SU-DHL-6 (cell line): ENCODE data around the gene FANCG.

Source experiments
- H2AFZ ChIP-seq: fragments of 200-600 bp; sonication (generic); 2 replicates; pipeline ENCODE4 v1.6.1; 2014; ENCODE audit warnings: low read depth, mild to moderate bottlenecking, moderate library complexity, mixed read lengths, antibody characterized with exemption, low read length; ENCODE audit not compliant: severe bottlenecking
- H3F3A ChIP-seq: fragments of 200-600 bp; shearing (Covaris generic); 2 replicates; pipeline ENCODE4 v1.6.0; 2016; ENCODE audit warnings: antibody characterized with exemption, mild to moderate bottlenecking; ENCODE audit not compliant: insufficient read depth
- H3K27ac ChIP-seq: fragments of 200-600 bp; sonication (generic); 2 replicates; pipeline ENCODE4 v1.5.1; 2016; ENCODE audit warnings: low read depth, mild to moderate bottlenecking, low read length, moderate library complexity, mixed read lengths
- H3K27me3 ChIP-seq: fragments of 200-600 bp; sonication (generic), shearing (Covaris generic); 2 replicates; pipeline ENCODE4 v1.6.0; 2014; ENCODE audit warnings: mild to moderate bottlenecking, low read length
- H3K36me3 ChIP-seq: fragments of 200-600 bp; sonication (generic); 2 replicates; pipeline ENCODE4 v1.6.1; 2014; ENCODE audit warnings: mild to moderate bottlenecking, low read length, mixed read lengths
- H3K4me2 ChIP-seq: fragments of 300-600, 200-600 bp; shearing (Covaris generic), sonication (generic); 2 replicates; pipeline ENCODE4 v1.6.0; 2014; ENCODE audit warnings: low read length, low read depth, mild to moderate bottlenecking; ENCODE audit not compliant: poor library complexity, severe bottlenecking
- H3K4me3 ChIP-seq: fragments of 200-600 bp; sonication (generic); 2 replicates; pipeline ENCODE4 v1.5.1; 2014; ENCODE audit warnings: antibody characterized with exemption, low read length, mild to moderate bottlenecking, mixed read lengths; ENCODE audit not compliant: insufficient read depth, poor library complexity, severe bottlenecking
- H3K79me2 ChIP-seq: fragments of 200-600 bp; sonication (generic); 2 replicates; pipeline ENCODE4 v1.6.1; 2014; ENCODE audit warnings: mild to moderate bottlenecking, low read length, moderate library complexity; ENCODE audit not compliant: insufficient read depth
- H3K9ac ChIP-seq: fragments of 200-600 bp; sonication (generic); 2 replicates; pipeline ENCODE4 v1.7.0; 2014; ENCODE audit warnings: mild to moderate bottlenecking, low read length
- H3K9me2 ChIP-seq: fragments of 200-600 bp; sonication (generic); replicated peaks from 2 replicates; pipeline ENCODE4 v1.6.1; 2014; ENCODE audit warnings: low read length; ENCODE audit not compliant: insufficient read depth
- H3K9me3 ChIP-seq: fragments of 200-600 bp; sonication (generic); 2 replicates; pipeline ENCODE4 v1.6.1; 2014; ENCODE audit warnings: low read length, mixed read lengths; ENCODE audit not compliant: insufficient read depth
- H4K20me1 ChIP-seq: fragments of 200-600 bp; sonication (generic); 2 replicates; pipeline ENCODE4 v1.6.1; 2014; ENCODE audit warnings: low read depth, mild to moderate bottlenecking, antibody characterized with exemption, low read length, moderate library complexity, mixed read lengths
- EZH2phosphoT487 ChIP-seq: fragments of 200-600 bp; sonication (generic), shearing (Covaris generic); conservative IDR thresholded peaks from 2 replicates; pipeline ENCODE4 v1.6.1; 2018; ENCODE audit warnings: mild to moderate bottlenecking, antibody characterized with exemption, low read length, moderate library complexity, mixed read lengths
- TF ChIP-seq, protein P1 (sequence below): fragments of 200-600 bp; sonication (generic); IDR thresholded peaks from one replicate; pipeline ENCODE4 v1.5.1; 2017; ENCODE audit warnings: antibody characterized with exemption, mild to moderate bottlenecking, low read length, moderate library complexity; ENCODE audit not compliant: insufficient read depth, poor library complexity, severe bottlenecking

FANCG gene

GRCh38 chr9:35108946-35109575 lies 29.3 kb upstream of the FANCG start:
- Histone ChIP-seq H3K9me3 (no peaks in the 10 kb centered on the region), H3K27me3 (no peaks in the 10 kb centered on the region), H3K4me3 (no peak overlapping the region), H3K36me3 (no peaks in the 10 kb centered on the region), H3K9me2 (no peaks in the 10 kb centered on the region), H3K79me2 (no peaks in the 10 kb centered on the region), H2AFZ (no peak overlapping the region), H3K27ac (no peak overlapping the region), H3F3A (no peaks in the 10 kb centered on the region), H3K9ac (no peak overlapping the region), H3K4me2 (no peak overlapping the region), H4K20me1 (no peaks in the 10 kb centered on the region)
- TF ChIP-seq, protein P1, sequence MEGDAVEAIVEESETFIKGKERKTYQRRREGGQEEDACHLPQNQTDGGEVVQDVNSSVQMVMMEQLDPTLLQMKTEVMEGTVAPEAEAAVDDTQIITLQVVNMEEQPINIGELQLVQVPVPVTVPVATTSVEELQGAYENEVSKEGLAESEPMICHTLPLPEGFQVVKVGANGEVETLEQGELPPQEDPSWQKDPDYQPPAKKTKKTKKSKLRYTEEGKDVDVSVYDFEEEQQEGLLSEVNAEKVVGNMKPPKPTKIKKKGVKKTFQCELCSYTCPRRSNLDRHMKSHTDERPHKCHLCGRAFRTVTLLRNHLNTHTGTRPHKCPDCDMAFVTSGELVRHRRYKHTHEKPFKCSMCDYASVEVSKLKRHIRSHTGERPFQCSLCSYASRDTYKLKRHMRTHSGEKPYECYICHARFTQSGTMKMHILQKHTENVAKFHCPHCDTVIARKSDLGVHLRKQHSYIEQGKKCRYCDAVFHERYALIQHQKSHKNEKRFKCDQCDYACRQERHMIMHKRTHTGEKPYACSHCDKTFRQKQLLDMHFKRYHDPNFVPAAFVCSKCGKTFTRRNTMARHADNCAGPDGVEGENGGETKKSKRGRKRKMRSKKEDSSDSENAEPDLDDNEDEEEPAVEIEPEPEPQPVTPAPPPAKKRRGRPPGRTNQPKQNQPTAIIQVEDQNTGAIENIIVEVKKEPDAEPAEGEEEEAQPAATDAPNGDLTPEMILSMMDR = no peak
- TF ChIP-seq EZH2phosphoT487 = no peak

GRCh38 chr9:35108461-35108860 lies 28.7 kb upstream of the FANCG start:
- Histone ChIP-seq H3K9ac (no peak overlapping the region), H3K36me3 (no peaks in the 10 kb centered on the region), H3K27me3 (no peaks in the 10 kb centered on the region), H3K9me2 (no peaks in the 10 kb centered on the region), H4K20me1 (no peaks in the 10 kb centered on the region), H3K79me2 (no peaks in the 10 kb centered on the region), H3K27ac (no peak overlapping the region), H3K9me3 (no peaks in the 10 kb centered on the region), H3F3A (no peaks in the 10 kb centered on the region), H3K4me3 (no peak overlapping the region), H3K4me2 (no peak overlapping the region), H2AFZ (no peak overlapping the region)
- TF ChIP-seq EZH2phosphoT487 = no peak
- TF ChIP-seq, protein P1 = no peak

DNA sequence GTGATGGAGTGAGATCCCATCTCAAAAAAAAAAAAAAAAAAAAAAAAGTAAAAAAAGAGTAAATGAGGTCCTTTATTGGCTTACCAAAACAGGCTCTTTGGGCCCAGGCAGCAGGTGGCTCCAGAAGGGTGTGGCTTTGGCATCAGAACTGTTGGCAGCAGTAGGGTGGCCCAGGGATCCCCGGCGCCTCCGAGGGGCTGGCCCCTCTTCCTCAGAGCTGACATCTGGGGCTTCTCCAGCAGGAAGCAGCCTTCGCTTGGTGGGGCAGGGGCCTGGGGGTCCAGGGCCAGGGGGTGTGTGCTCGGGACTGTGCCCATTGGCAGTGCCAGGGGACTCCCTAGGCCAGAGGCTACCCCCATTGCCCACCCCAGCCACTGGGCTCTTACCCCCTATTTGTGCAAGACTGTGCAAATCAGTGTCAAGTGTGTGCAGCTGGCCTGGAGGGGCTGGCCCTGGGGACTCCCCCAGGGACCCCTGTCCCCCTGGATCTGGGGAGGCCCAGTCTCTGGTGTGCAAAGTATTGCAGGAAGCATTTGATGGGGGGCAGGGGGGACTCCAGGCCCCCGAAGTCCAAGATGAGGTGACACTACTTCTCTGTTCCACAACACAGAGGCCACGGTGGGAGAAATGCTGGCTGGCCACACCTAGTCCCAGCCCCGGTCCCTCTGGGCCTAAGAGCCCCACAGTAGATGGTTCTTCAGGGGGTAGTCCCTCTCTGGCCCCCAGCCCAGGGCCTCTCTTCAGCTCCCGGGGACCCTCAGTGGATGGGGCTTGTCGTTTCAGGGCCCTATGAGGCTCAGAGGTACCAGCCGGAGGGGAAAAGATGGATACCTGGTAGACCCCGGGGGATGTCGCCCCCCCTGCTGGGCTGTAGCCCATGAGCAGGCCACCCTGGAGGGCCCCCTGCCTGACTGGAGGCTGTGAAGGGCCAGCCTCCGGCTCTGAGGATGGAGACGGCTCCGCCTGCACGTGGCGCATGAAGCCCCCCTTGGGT lies 27.9 kb upstream of the FANCG start:
- no peak overlapping the region for H3K27ac ChIP-seq
- H3K9me3 ChIP-seq = no peaks in the 10 kb centered on the region
- no peak overlapping the region for H2AFZ ChIP-seq
- no peak overlapping the region for H3K9ac ChIP-seq
- no peaks in the 10 kb centered on the region for H3K9me2 ChIP-seq
- H3K79me2 ChIP-seq = peaks cover 3% of the 10 kb centered on the region
- H3K27me3 ChIP-seq = no peaks in the 10 kb centered on the region
- H3K36me3 ChIP-seq = no peaks in the 10 kb centered on the region
- H3K4me2 ChIP-seq = no peak overlapping the region
- TF ChIP-seq EZH2phosphoT487 = no peak
- TF ChIP-seq, protein P1 = no peak
- no peaks in the 10 kb centered on the region for H3F3A ChIP-seq
- no peak overlapping the region for H3K4me3 ChIP-seq
- no peaks in the 10 kb centered on the region for H4K20me1 ChIP-seq
